Measurements from ENCODE around the gene FAM8A1. TPM values are rescaled to one million over a fixed set of nuclear protein-coding genes. Genes with fewer than 3 reads are reported as not detected.

FAM8A1 gene
- total RNA-seq, 1 experiment from 2014 or later = 13.4 TPM

- TF ChIP-seq MAX (IDR thresholded peaks at IDR 0.05) = no peak
- TF ChIP-seq SRF (IDR thresholded peaks at IDR 0.05; ENCODE audit: low read depth) = no peak
- TF ChIP-seq CTCF (IDR thresholded peaks at IDR 0.05 in 2 of 3, conservative IDR thresholded peaks at IDR 0.05 in 1 of 3; ENCODE audit: borderline replicate concordance in 1 of 3, insufficient read depth in 1 of 3, low read depth in 2 of 3, low read length in 2 of 3) = no peak
- no peak for TF ChIP-seq EGR1 (IDR thresholded peaks at IDR 0.05; ENCODE audit: low read depth)
- TF ChIP-seq ATF3 (IDR thresholded peaks at IDR 0.05) = no peak
- TF ChIP-seq TCF7L2 (IDR thresholded peaks at IDR 0.05; ENCODE audit: borderline replicate concordance, extremely low read depth, insufficient read depth, insufficient read length) = no peak
- TF ChIP-seq CEBPB (IDR thresholded peaks at IDR 0.05; ENCODE audit: low read depth) = no peak
These were observed 33.5 kb downstream of the FAM8A1 start (continued) for GRCh38 chr6:17633465-17634188.

- CTCF ChIA-PET = no interaction called here
- TF ChIP-seq EGR1 (IDR thresholded peaks at IDR 0.05; ENCODE audit: low read depth) = no peak
- TF ChIP-seq CBX3 (IDR thresholded peaks at IDR 0.05; ENCODE audit: low read depth) = no peak
- TF ChIP-seq ZBTB33 (IDR thresholded peaks at IDR 0.05; ENCODE audit: extremely low read depth, insufficient replicate concordance, low read length) = no peak
- no peak for TF ChIP-seq ATF3 (IDR thresholded peaks at IDR 0.05)
- no peak for TF ChIP-seq REST (IDR thresholded peaks at IDR 0.05; ENCODE audit: low read depth)
- TF ChIP-seq FOSL1 (IDR thresholded peaks at IDR 0.05; ENCODE audit: low read depth) = no peak
- no peak for TF ChIP-seq SRF (IDR thresholded peaks at IDR 0.05; ENCODE audit: low read depth)
- no peak for TF ChIP-seq SIN3A (IDR thresholded peaks at IDR 0.05; ENCODE audit: low read depth)
- no peak for TF ChIP-seq EZH2phosphoT487 (IDR thresholded peaks at IDR 0.05; ENCODE audit: borderline replicate concordance)
- TF ChIP-seq SP1 (IDR thresholded peaks at IDR 0.05; ENCODE audit: low read depth) = no peak
- no peak for TF ChIP-seq ELF1 (IDR thresholded peaks at IDR 0.05; ENCODE audit: borderline replicate concordance, low read depth)
- ATAC-seq (no peak), DNase-seq (ENCODE audit: low read depth, low spot score) (no peak)
- POLR2A ChIA-PET = no interaction called here
- Histone ChIP-seq H3K36me3 (ENCODE audit: control insufficient read depth in 1 of 2, insufficient read depth in 2 of 2, low read length in 2 of 2) (peaks cover 29 to 51% of the 10 kb centered on the region in 2 experiments), H3K9me3 (ENCODE audit: control insufficient read depth in 1 of 2, insufficient read depth in 1 of 2, low read depth in 1 of 2, low read length in 2 of 2) (no peaks in the 10 kb centered on the region), H3K27me3 (ENCODE audit: insufficient read depth, low read length) (no peaks in the 10 kb centered on the region), H3K4me2 (ENCODE audit: low read length) (no peak overlapping the region), H2AFZ (ENCODE audit: low read depth, low read length, poor library complexity, severe bottlenecking) (no peak overlapping the region), H3K79me2 (ENCODE audit: insufficient read depth, low read length) (peaks cover 79% of the 10 kb centered on the region), H4K20me1 (ENCODE audit: insufficient read depth) (peaks cover 18% of the 10 kb centered on the region), H3K27ac (ENCODE audit: low read depth, low read length) (no peak overlapping the region), H3K4me3 (replicated peaks in 1 of 2; ENCODE audit: low read depth in 1 of 2, low read length in 2 of 2) (no peak overlapping the region), H3K4me1 (ENCODE audit: control insufficient read depth in 1 of 2, insufficient read depth in 2 of 2, low read length in 2 of 2) (no peaks in the 10 kb centered on the region), H3K9ac (ENCODE audit: low read length) (no peak overlapping the region), H3K9me2 (ENCODE audit: insufficient read depth) (no peaks in the 10 kb centered on the region)
- RAD21 ChIA-PET (ENCODE audit: low non-redundant PET in 1 of 2, low total read pairs in 2 of 2, uncharacterized antibody in 2 of 2, unreplicated experiment in 2 of 2) = no interaction called here
- BruUV-seq (replicated peaks) = no TSS peak
- intact Hi-C loops (cut with micrococcal nuclease) = no loop called here
These were observed 35.5 kb downstream of the FAM8A1 start for GRCh38 chr6:17635568-17635967.

Data from HCT116 (cell line).